K562 (cell line): ENCODE data around the gene SEMA4G. TPM values are rescaled to one million over a fixed set of nuclear protein-coding genes. Genes with fewer than 3 reads are reported as not detected.

Source experiments
- BRD4 ChIP-seq: fragments of 200-600 bp; sonication (generic); IDR thresholded peaks from 2 replicates; pipeline ENCODE4 v1.6.1; 2017; ENCODE audit warnings: inconsistent platforms
- DPF2 ChIP-seq: fragments of 450-650 bp; IDR thresholded peaks from 2 replicates; pipeline ENCODE4 v1.6.1; 2016
- E2F3 ChIP-seq: fragments of 250-450 bp; sonication (Bioruptor Pico); IDR thresholded peaks from 2 replicates; pipeline ENCODE4 v1.4.0; 2020; ENCODE audit warnings: mild to moderate bottlenecking
- EP400 ChIP-seq: fragments of 450-650 bp; IDR thresholded peaks from 2 replicates; pipeline ENCODE4 v1.6.1; 2017; ENCODE audit warnings: antibody characterized with exemption, mild to moderate bottlenecking, moderate library complexity
- FOXK2 ChIP-seq, 2 experiments: fragments of 450-650 bp; IDR thresholded peaks in 1 of 2; conservative IDR thresholded peaks in 1 of 2; 2 replicates each; pipeline ENCODE4 v1.6.1; 2016; ENCODE audit warnings: low read depth in 2 of 2, mild to moderate bottlenecking in 1 of 2
- GABPA ChIP-seq: fragments of 200-800 bp; sonication (Bioruptor generic); conservative IDR thresholded peaks from 2 replicates; pipeline ENCODE4 v1.6.1; 2016; ENCODE audit warnings: low read depth, missing genetic modification characterization, missing compliant biosample characterization
- JUNB ChIP-seq: fragments of 450-650 bp; formaldehyde crosslinking; conservative IDR thresholded peaks from 2 replicates; pipeline ENCODE4 v1.4.0; 2020; ENCODE audit warnings: mild to moderate bottlenecking
- KLF13 ChIP-seq: fragments of 450-650 bp; IDR thresholded peaks from 2 replicates; pipeline ENCODE4 v1.6.1; 2016; ENCODE audit warnings: missing genetic modification characterization, low read depth, mild to moderate bottlenecking, missing compliant biosample characterization, moderate library complexity, borderline replicate concordance
- L3MBTL2 ChIP-seq: fragments of 450-650 bp; IDR thresholded peaks from 2 replicates; pipeline ENCODE4 v1.6.1; 2016; ENCODE audit warnings: mild to moderate bottlenecking, moderate library complexity
- MAFF ChIP-seq: IDR thresholded peaks from 2 replicates; pipeline ENCODE4 v1.6.1; 2012; ENCODE audit warnings: low read length, improper control_type of control experiment
- MEIS2 ChIP-seq: fragments of 450-650 bp; IDR thresholded peaks from 2 replicates; pipeline ENCODE4 v1.6.1; 2014; ENCODE audit warnings: mild to moderate bottlenecking; ENCODE audit not compliant: partially characterized antibody
- NFE2 ChIP-seq: IDR thresholded peaks from 2 replicates; pipeline ENCODE4 v1.6.1; 2014; ENCODE audit warnings: antibody characterized with exemption, low read depth
- NFRKB ChIP-seq: fragments of 450-650 bp; IDR thresholded peaks from 2 replicates; pipeline ENCODE4 v1.6.1; 2016; ENCODE audit warnings: low read depth
- SAP30 ChIP-seq: fragments of 200-600 bp; sonication (generic); IDR thresholded peaks from 2 replicates; pipeline ENCODE4 v1.6.1; 2012; ENCODE audit warnings: borderline replicate concordance, low read depth, mild to moderate bottlenecking, moderate library complexity, low read length, control low read depth, inconsistent platforms; ENCODE audit not compliant: insufficient read depth, poor library complexity, severe bottlenecking
- SREBF2 ChIP-seq: sonication (generic); formaldehyde crosslinking; IDR thresholded peaks from 2 replicates; pipeline ENCODE4 v1.4.0; 2020; ENCODE audit warnings: mild to moderate bottlenecking, missing genetic modification reagents
- XRCC3 ChIP-seq: fragments of 450-650 bp; IDR thresholded peaks from 2 replicates; pipeline ENCODE4 v1.6.1; 2017; ENCODE audit warnings: mild to moderate bottlenecking, moderate library complexity
- ZBTB11 ChIP-seq, 3 experiments: fragments of 200-800 bp in 1 of 3; fragments of 250-450 bp in 1 of 3; fragments of 450-650 bp in 1 of 3; sonication (Bioruptor Pico) in 1 of 3; sonication (Bioruptor generic) in 1 of 3; formaldehyde crosslinking in 1 of 3; IDR thresholded peaks; 2 replicates each; pipeline versions ENCODE4 v1.6.1 to v1.8.0; 2016 to 2022; ENCODE audit warnings: mild to moderate bottlenecking in 2 of 3, missing genetic modification characterization in 2 of 3, missing compliant biosample characterization in 1 of 3, moderate library complexity in 1 of 3
- ZNF174 ChIP-seq: fragments of 250-450 bp; sonication (Bioruptor Pico); IDR thresholded peaks from 2 replicates; pipeline ENCODE4 v1.4.0; 2020; ENCODE audit warnings: mild to moderate bottlenecking
- ZNF408 ChIP-seq: fragments of 250-450 bp; sonication (Bioruptor Pico); IDR thresholded peaks from 2 replicates; pipeline ENCODE4 v1.4.0; 2020; ENCODE audit warnings: low read depth, mild to moderate bottlenecking, moderate library complexity
- polyA plus RNA-seq, 8 experiments: library from polyadenylated mRNA; depleted of rRNA in 4 of 8; stranded (reverse) in 5 of 8; unstranded in 3 of 8; fragments of >200 nt; fragmentation: Nextera tagmentation in 2 of 8; fragmentation: Illumina TruSeq in 1 of 8; extraction: Ambion mirVana in 2 of 8; extraction: Trizol in 1 of 8; gene quantifications; 2 replicates each; pipeline versions ENCODE4 v1.2.1 to v1.2.3, GENCODE V29; 2011 to 2014; ENCODE audit warnings: inconsistent platforms in 1 of 8, missing spikeins in 1 of 8
- total RNA-seq, 7 experiments: library from RNA; depleted of rRNA in 6 of 7; stranded (reverse); fragments of >200 nt in 6 of 7; fragmentation: Illumina TruSeq in 2 of 7; extraction: Trizol in 2 of 7; gene quantifications; 2 replicates each; pipeline versions ENCODE4 v1.2.1 to v1.2.3, GENCODE V29; 2011 to 2021; ENCODE audit warnings: low replicate concordance in 1 of 7
- TF ChIP-seq, protein P1 (sequence below), 2 experiments: fragments of 450-650 bp; conservative IDR thresholded peaks; 2 replicates each; pipeline ENCODE4 v1.6.1; 2017; ENCODE audit warnings: mild to moderate bottlenecking in 2 of 2, moderate library complexity in 2 of 2

The SEMA4G gene
- total and polyA plus RNA-seq, 9 of the 15 experiments (the other 6 are each of a cell fraction or from before 2014, with no cell fraction given) = 0.40 to 7.8 (median 1.8) TPM

DNA sequence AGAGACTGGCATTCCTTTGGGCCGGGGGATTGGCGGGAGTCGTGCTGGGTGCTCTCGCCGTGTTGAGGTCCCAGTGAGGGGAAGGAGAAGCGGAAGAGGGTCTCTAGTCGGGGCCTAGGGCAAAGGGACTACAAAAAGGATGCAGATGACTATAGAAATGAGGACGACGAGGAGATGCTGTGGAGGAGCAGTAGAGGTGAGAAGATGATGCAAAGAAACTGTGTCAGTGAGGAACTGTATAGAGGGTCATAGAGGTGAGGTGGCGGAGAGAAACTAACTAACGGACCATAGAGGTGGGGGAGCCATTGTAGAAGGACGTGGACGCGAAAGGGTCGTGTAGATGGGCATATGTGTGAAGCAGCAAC, 18.4 kb downstream of the SEMA4G start (continued):
- TF ChIP-seq SREBF2 (CRISPR knock-in tag) (no peak), DPF2 (0 out of 2 replicates have a peak, but pooled peaks have one; percentile 14), SAP30 (peak; percentile 64), NFE2 (no peak), FOXK2 (conservative IDR thresholded peaks at IDR 0.05 in 1 of 2, IDR thresholded peaks at IDR 0.05 in 1 of 2; ENCODE audit: low read depth in 2 of 2) (0 out of 4 replicates have a peak, but pooled peaks of 1 of the 2 experiments have one; percentile 5), L3MBTL2 (peak; percentile 9), GABPA (tag) (peak; percentile 83), MAFF (no peak), KLF13 (tag) (no peak), JUNB (CRISPR knock-in tag) (no peak), E2F3 (CRISPR knock-in tag) (no peak), ZNF174 (no peak), NFRKB (0 out of 2 replicates have a peak, but pooled peaks have one; percentile 32), ZBTB11 (CRISPR knock-in tag; IDR thresholded peaks at IDR 0.05) (peak in 1 of 3 experiments; percentile 19; a peak in 2 of 6 replicates), BRD4 (peak; percentile 36), MEIS2 (no peak), EP400 (peak; percentile 52), ZNF408 (CRISPR knock-in tag) (no peak), XRCC3 (no peak)
- TF ChIP-seq, protein P1, sequence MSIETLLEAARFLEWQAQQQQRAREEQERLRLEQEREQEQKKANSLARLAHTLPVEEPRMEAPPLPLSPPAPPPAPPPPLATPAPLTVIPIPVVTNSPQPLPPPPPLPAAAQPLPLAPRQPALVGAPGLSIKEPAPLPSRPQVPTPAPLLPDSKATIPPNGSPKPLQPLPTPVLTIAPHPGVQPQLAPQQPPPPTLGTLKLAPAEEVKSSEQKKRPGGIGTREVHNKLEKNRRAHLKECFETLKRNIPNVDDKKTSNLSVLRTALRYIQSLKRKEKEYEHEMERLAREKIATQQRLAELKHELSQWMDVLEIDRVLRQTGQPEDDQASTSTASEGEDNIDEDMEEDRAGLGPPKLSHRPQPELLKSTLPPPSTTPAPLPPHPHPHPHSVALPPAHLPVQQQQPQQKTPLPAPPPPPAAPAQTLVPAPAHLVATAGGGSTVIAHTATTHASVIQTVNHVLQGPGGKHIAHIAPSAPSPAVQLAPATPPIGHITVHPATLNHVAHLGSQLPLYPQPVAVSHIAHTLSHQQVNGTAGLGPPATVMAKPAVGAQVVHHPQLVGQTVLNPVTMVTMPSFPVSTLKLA (conservative IDR thresholded peaks at IDR 0.05) = peak; percentile 2 to 75; a peak in 3 of 4 replicates
- TF ChIP-seq, all 486 proteins: peak for 17
